ENCODE results near the gene OR2W3. TPM values are rescaled to one million over a fixed set of nuclear protein-coding genes. Genes with fewer than 3 reads are reported as not detected.

The OR2W3 gene
- total RNA-seq = not detected

- Mint-ChIP-seq H3K4me1 (no peaks in the 10 kb centered on the region), H3K27me3 (no peaks in the 10 kb centered on the region), H3K27ac (no peak within 1 kb of the TSS), H3K36me3 (no peaks in the 10 kb centered on the region), H3K9me3 (ENCODE audit: low read depth) (no peaks in the 10 kb centered on the region), H3K4me3 (no peak within 1 kb of the TSS)
- DNase-seq (no peak), ATAC-seq (no peak)
- CTCF ChIA-PET = no interaction called here
Measured at GRCh38 chr1:247895163-247895637, at the start of gene OR2W3. Gene OR2W3, plus strand, starts transcription at chr1:247895587. Its CDS starts 0 bp downstream, at chr1:247895587.

DNA sequence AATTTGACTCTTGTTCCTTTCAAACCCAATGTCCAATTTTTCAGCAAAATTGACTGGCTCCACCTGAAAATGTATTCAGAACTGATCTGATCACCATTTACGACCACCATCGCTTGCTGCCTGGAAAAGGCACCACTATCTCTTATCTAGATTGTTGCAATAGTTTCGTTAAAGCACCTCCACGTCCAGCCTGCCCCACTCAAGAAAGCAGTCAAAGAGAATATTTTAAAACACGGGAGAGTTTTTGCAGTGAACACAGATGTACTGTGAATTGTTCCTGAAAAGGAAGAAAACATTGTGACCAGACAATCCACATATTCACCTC, 49.7 kb upstream of the OR2W3 start:
- no peak for DNase-seq
- ATAC-seq = no peak
- CTCF ChIA-PET = no interaction called here
- H3K4me1 Mint-ChIP-seq = no peaks in the 10 kb centered on the region
- no peaks in the 10 kb centered on the region for H3K36me3 Mint-ChIP-seq
- H3K4me3 Mint-ChIP-seq = no peak overlapping the region
- no peaks in the 10 kb centered on the region for H3K9me3 Mint-ChIP-seq (ENCODE audit: low read depth)
- no peaks in the 10 kb centered on the region for H3K27me3 Mint-ChIP-seq
- no peak overlapping the region for H3K27ac Mint-ChIP-seq

- no peak overlapping the region for H3K27ac Mint-ChIP-seq
- CTCF ChIA-PET = no interaction called here
- no peak for DNase-seq
- no peaks in the 10 kb centered on the region for H3K4me1 Mint-ChIP-seq
- H3K4me3 Mint-ChIP-seq = no peak overlapping the region
- no peak for ATAC-seq
- H3K36me3 Mint-ChIP-seq = no peaks in the 10 kb centered on the region
- no peaks in the 10 kb centered on the region for H3K9me3 Mint-ChIP-seq (ENCODE audit: low read depth)
- H3K27me3 Mint-ChIP-seq = no peaks in the 10 kb centered on the region
Measured at GRCh38 chr1:247848346-247848745, 47.0 kb upstream of the OR2W3 start.

DNA sequence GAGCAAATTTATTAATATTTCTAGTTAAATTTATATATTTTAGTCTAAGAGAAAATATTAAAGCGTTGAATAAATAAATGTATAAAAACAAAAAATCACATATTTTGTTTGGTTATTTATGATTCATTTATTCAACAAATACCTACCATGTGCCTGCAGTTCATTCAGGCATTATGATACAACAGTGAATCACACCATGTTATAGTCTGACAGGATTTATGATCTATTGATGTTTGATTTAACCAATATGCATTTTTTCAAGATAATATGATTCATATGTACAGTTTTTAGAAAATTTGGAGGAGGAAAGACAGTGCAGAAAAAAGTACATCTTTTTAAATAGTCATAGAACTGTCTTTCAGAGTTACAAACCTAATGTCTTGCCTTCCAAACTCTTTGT, 45.8 kb upstream of the OR2W3 start:
- no peak overlapping the region for H3K27ac Mint-ChIP-seq
- no peaks in the 10 kb centered on the region for H3K9me3 Mint-ChIP-seq (ENCODE audit: low read depth)
- no peak for ATAC-seq
- peaks cover 2% of the 10 kb centered on the region for H3K27me3 Mint-ChIP-seq
- H3K4me1 Mint-ChIP-seq = no peaks in the 10 kb centered on the region
- DNase-seq = no peak
- H3K4me3 Mint-ChIP-seq = no peak overlapping the region
- CTCF ChIA-PET = no interaction called here
- no peaks in the 10 kb centered on the region for H3K36me3 Mint-ChIP-seq

DNA sequence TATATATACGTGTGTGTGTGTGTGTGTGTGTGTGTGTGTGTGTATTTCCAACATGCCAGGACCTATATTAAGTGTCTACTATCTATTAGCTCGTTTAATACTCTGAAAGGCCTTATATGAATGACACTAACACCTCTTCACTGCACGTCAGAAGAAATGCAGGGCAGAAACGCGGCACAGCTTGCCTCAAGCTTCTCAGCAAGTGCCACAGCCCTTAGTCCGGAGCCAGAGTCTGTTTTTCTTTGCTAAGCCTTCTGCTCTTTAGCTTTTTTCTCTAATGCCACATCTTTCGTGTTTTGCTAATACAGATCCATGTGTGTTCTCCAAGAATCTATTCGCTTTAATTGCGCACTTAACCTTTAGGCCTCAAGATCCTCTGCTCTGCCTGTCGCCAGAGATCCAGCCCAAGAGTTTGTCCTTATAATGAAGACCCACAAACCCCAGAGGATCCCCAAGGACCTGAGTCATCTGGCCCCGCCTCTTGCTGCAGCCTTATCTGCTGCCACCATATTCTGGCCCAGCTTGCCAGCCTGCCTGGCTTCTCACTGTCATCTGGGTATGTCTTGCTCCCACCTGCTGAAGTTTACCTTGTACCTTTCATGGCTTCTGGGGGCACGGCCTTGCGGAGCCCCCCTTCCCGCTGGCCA, 40.4 kb upstream of the OR2W3 start:
- no peak overlapping the region for H3K27ac Mint-ChIP-seq
- peaks cover 9% of the 10 kb centered on the region for H3K4me1 Mint-ChIP-seq
- DNase-seq (no peak), ATAC-seq (no peak)
- peaks cover 27% of the 10 kb centered on the region for H3K27me3 Mint-ChIP-seq
- H3K9me3 Mint-ChIP-seq (ENCODE audit: low read depth) = no peaks in the 10 kb centered on the region
- no peak overlapping the region for H3K4me3 Mint-ChIP-seq
- peaks cover 1% of the 10 kb centered on the region for H3K36me3 Mint-ChIP-seq
- CTCF ChIA-PET = no interaction called here

DNA sequence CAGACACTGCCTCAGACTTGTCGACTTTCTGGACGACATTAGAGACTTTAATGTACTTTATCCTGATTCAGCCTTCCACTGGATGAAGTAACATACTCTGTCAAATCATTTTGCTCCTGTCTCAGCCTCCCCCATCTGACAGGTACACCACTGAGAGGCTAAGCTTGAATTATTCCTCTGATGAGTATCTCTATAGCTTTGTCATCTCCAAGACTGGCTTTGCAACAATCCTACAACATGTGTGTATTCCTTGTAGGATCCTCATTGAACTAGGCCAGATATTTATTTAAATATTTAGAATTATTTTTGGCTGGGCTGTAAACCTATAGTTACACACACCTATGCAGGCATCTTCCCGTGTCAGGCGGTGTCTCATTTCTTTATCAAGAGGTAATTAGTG, 39.5 kb upstream of the OR2W3 start:
- Mint-ChIP-seq H3K36me3 (peaks cover 1% of the 10 kb centered on the region), H3K4me3 (no peak overlapping the region), H3K9me3 (ENCODE audit: low read depth) (no peaks in the 10 kb centered on the region), H3K27me3 (peaks cover 27% of the 10 kb centered on the region), H3K27ac (no peak overlapping the region), H3K4me1 (peaks cover 9% of the 10 kb centered on the region)
- CTCF ChIA-PET = no interaction called here
- DNase-seq (no peak), ATAC-seq (no peak)

- peak within 1 kb of the TSS; percentile 63 for H3K4me3 Mint-ChIP-seq
- no peak for DNase-seq
- peaks cover 1% of the 10 kb centered on the region for H3K36me3 Mint-ChIP-seq
- CTCF ChIA-PET = no interaction called here
- H3K27me3 Mint-ChIP-seq = peaks cover 27% of the 10 kb centered on the region
- H3K4me1 Mint-ChIP-seq = peaks cover 9% of the 10 kb centered on the region
- no peaks in the 10 kb centered on the region for H3K9me3 Mint-ChIP-seq (ENCODE audit: low read depth)
- ATAC-seq = peak; percentile 78
- H3K27ac Mint-ChIP-seq = peak within 1 kb of the TSS; percentile 68
Measured at GRCh38 chr1:247857069-247857984, 38.1 kb upstream of the OR2W3 start, which contains the start of gene TRIM58. Gene TRIM58, plus strand, starts transcription at chr1:247857187. Its CDS starts 60 bp downstream, at chr1:247857247.

GRCh38 chr1:247857985-247858619, 37.3 kb upstream of the OR2W3 start:
- CTCF ChIA-PET = no interaction called here
- DNase-seq = no peak
- H3K27me3 Mint-ChIP-seq = peaks cover 27% of the 10 kb centered on the region
- ATAC-seq = no peak
- H3K9me3 Mint-ChIP-seq (ENCODE audit: low read depth) = no peaks in the 10 kb centered on the region
- peaks cover 1% of the 10 kb centered on the region for H3K36me3 Mint-ChIP-seq
- H3K4me3 Mint-ChIP-seq = peak overlapping the region; percentile 63
- no peak overlapping the region for H3K27ac Mint-ChIP-seq
- H3K4me1 Mint-ChIP-seq = peaks cover 9% of the 10 kb centered on the region

DNA sequence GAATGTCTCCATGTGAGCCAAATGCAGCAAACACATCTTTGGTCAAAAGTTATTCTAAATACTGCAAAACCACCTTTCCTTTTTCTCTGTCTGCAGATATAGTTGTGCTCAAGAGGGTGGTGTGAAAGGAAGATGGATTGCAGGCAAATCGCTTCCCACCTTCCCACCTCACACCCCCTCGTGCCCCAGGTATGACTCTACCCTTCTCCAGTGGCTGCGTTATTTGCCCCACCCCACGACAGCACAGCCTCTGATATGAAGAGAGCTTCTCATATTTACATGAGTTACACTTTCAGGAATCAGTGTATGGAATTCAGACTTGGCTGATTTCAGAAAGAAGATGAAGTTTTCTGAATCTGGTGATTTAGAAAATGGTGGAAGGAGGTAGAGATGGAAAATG, 32.6 kb upstream of the OR2W3 start:
- CTCF ChIA-PET = no interaction called here

DNA sequence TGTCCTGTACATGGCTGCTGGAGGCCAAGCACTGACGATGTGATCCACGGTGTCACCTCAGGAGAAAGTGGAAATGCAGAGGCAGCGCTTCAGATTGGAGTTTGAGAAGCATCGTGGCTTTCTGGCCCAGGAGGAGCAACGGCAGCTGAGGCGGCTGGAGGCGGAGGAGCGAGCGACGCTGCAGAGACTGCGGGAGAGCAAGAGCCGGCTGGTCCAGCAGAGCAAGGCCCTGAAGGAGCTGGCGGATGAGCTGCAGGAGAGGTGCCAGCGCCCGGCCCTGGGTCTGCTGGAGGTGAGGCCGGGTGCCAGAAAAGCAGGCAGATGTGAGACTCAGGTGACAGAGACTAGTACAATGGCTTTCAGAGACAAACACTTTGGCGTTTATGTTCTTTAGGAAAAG, 30.7 kb upstream of the OR2W3 start:
- no peaks in the 10 kb centered on the region for H3K4me1 Mint-ChIP-seq
- no peak overlapping the region for H3K4me3 Mint-ChIP-seq
- H3K27ac Mint-ChIP-seq = no peak overlapping the region
- CTCF ChIA-PET = no interaction called here
- H3K27me3 Mint-ChIP-seq = no peaks in the 10 kb centered on the region
- H3K36me3 Mint-ChIP-seq = no peaks in the 10 kb centered on the region
- ATAC-seq (no peak), DNase-seq (no peak)
- H3K9me3 Mint-ChIP-seq (ENCODE audit: low read depth) = no peaks in the 10 kb centered on the region

More for the DNA sequence above, 32.6 kb upstream of the OR2W3 start:
- Mint-ChIP-seq H3K27ac (no peak overlapping the region), H3K36me3 (peaks cover 1% of the 10 kb centered on the region), H3K9me3 (ENCODE audit: low read depth) (no peaks in the 10 kb centered on the region), H3K4me1 (peaks cover 5% of the 10 kb centered on the region), H3K27me3 (peaks cover 12% of the 10 kb centered on the region), H3K4me3 (no peak overlapping the region)
- ATAC-seq = no peak
- no peak for DNase-seq

DNA sequence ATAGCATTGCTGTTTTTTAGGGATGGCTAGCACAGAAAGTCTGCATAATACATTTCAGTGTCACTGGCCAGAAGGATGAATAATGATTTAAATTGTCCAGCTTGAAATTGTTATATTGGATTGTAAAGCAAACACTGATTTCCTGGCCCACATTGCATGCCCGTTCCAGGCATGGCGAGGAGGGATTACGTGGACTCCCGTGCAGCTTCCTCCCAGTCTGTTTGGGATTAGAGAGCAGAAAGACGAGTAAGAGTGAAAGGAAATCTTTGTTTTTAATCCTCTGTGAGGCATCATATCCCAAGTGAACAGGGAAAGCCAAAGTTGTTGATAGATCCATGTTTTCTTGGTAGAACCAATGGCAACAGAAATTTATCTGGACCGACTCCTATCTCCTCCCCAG, 30.0 kb upstream of the OR2W3 start:
- DNase-seq (no peak), ATAC-seq (no peak)
- Mint-ChIP-seq H3K27me3 (no peaks in the 10 kb centered on the region), H3K27ac (no peak overlapping the region), H3K36me3 (no peaks in the 10 kb centered on the region), H3K4me1 (no peaks in the 10 kb centered on the region), H3K4me3 (no peak overlapping the region), H3K9me3 (ENCODE audit: low read depth) (no peaks in the 10 kb centered on the region)
- CTCF ChIA-PET = no interaction called here

- DNase-seq (no peak), ATAC-seq (no peak)
- Mint-ChIP-seq H3K36me3 (no peaks in the 10 kb centered on the region), H3K27ac (no peak overlapping the region), H3K9me3 (ENCODE audit: low read depth) (no peaks in the 10 kb centered on the region), H3K4me1 (no peaks in the 10 kb centered on the region), H3K27me3 (no peaks in the 10 kb centered on the region), H3K4me3 (no peak overlapping the region)
- CTCF ChIA-PET = no interaction called here
Measured at GRCh38 chr1:247883346-247883745, 12.0 kb upstream of the OR2W3 start.

GRCh38 chr1:247884797-247885413, 10.5 kb upstream of the OR2W3 start:
- CTCF ChIA-PET = no interaction called here
- H3K27ac Mint-ChIP-seq = no peak overlapping the region
- no peaks in the 10 kb centered on the region for H3K27me3 Mint-ChIP-seq
- H3K4me1 Mint-ChIP-seq = no peaks in the 10 kb centered on the region
- no peak for ATAC-seq
- no peaks in the 10 kb centered on the region for H3K36me3 Mint-ChIP-seq
- H3K9me3 Mint-ChIP-seq (ENCODE audit: low read depth) = no peaks in the 10 kb centered on the region
- no peak for DNase-seq
- no peak overlapping the region for H3K4me3 Mint-ChIP-seq
